ENCODE data around the gene CNPY3.

GRCh38 chr6:42942444-42942843, 13.2 kb downstream of the CNPY3 start:
- TF ChIP-seq CTCF (IDR thresholded peaks at IDR 0.05) (no peak), POLR2A (IDR thresholded peaks at IDR 0.05) (no peak)

Measured in testis (tissue), 2 donors.